Esophagus squamous epithelium (tissue), 5 donors: ENCODE results near the gene PTPRCAP. TPM values are rescaled to one million over a fixed set of nuclear protein-coding genes. Genes with fewer than 3 reads are reported as not detected.

Experiments
- DNase-seq: peaks from one replicate; lab custom pipeline; 2025; lab: John Stamatoyannopoulos, UW
- H3K27ac ChIP-seq, 4 donors: fragments of 200-600 bp; sonication (generic); one replicate each; pipeline ENCODE4 v1.5.1; 2016 to 2019; ENCODE audit warnings: mild to moderate bottlenecking in 1 of 4
- H3K27me3 ChIP-seq, 4 donors: fragments of 200-600 bp; sonication (generic); 1 replicate in 3 of 4; 2 replicates in 1 of 4; pipeline versions ENCODE4 v1.5.1 to v1.6.0; 2017 to 2021; ENCODE audit warnings: antibody characterized with exemption in 1 of 4
- H3K36me3 ChIP-seq, 3 donors: fragments of 200-600 bp; sonication (generic); one replicate each; pipeline ENCODE4 v1.5.1; 2016 to 2019
- H3K4me1 ChIP-seq, 3 donors: fragments of 200-600 bp; sonication (generic); one replicate each; pipeline ENCODE4 v1.5.1; 2017 to 2019
- H3K4me3 ChIP-seq, 4 donors: fragments of 200-600 bp; sonication (generic); 1 replicate in 3 of 4; 2 replicates in 1 of 4; pipeline ENCODE4 v1.5.1; 2016 to 2019; ENCODE audit warnings: mild to moderate bottlenecking in 2 of 4, moderate library complexity in 1 of 4
- H3K9me3 ChIP-seq, 3 donors: fragments of 200-600 bp; sonication (generic); one replicate each; pipeline ENCODE4 v1.5.1; 2016 to 2019
- POLR2A ChIP-seq, 4 donors: fragments of 450-650 bp; IDR thresholded peaks; one replicate each; pipeline ENCODE4 v1.6.1; 2017; ENCODE audit warnings: antibody characterized with exemption in 4 of 4, mild to moderate bottlenecking in 4 of 4, moderate library complexity in 3 of 4
- WGBS, 2 donors: methylation state at CpG; one replicate each; pipeline ENCODE4 v1.1.5; 2018; 5-methylcytosine and 5-hydroxymethylcytosine counted together
- intact Hi-C: fragments of 100-400 bp; cut with DNase I; formaldehyde crosslinking; loops from one replicate; pipeline ENCODE4 v1.15.0; 2022
- total RNA-seq, 4 donors: library from RNA; depleted of rRNA; stranded (reverse); fragments of >200 nt; gene quantifications; one replicate each; pipeline ENCODE4 v1.1.0, GENCODE V29; 2016
- TF ChIP-seq, protein P1 (sequence below), 6 experiments: fragments of 450-650 bp in 4 of 6; fragments of 200-600 bp in 2 of 6; sonication (generic) in 2 of 6; IDR thresholded peaks; one replicate each; pipeline ENCODE4 v1.5.1; 2016 to 2019; ENCODE audit warnings: antibody characterized with exemption in 6 of 6, mild to moderate bottlenecking in 4 of 6, moderate library complexity in 4 of 6
- donor health status: DM: yes; HTN: yes; CAD: no.

The PTPRCAP gene
- total RNA-seq, 4 donors from 2014 or later: 5.9 to 14.1 (median 6.8) TPM

DNA sequence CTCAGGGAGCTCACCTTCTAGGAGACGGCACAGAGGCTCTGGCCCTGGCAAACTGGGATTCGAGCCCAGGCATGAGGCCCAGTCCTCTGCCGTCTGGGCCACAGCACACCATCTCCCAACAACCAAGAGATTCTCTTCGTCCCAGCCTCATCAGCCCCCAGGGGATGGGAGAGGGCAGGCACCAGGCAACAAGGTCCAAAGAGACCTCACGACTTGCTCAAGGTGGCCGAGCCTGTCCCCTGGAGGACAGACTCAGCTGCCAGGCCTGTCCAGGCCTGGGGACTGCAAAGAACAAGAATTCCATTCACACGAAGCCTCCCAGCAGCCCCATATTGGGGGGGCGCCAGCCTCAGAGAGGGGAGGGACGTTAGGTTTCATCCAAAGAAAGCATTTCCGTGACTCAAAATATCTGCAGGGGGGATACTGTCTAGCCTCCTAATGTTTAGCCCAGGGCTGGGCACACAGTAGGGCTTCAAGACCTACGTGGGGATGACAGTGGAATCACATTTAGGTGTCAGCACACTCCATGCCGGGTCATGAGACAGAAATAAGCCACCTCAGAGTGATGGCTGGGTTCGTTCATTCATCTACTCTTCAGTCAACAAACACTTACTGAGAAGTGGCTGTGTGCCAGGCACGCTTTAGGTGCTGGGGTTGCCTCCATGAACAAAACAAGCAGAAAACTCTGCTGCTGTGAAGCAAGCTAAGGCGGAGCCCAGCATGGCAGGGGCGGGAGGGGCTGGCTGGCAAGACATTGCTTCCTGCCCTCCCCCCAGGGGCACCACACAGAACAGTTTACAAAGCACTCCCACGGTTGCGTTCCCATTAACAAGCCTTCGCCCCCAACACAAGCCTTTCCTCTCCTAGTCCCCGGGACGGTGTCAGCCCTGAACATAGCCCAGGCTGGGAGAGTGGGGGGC, 20.8 kb downstream of the PTPRCAP start:
- intact Hi-C loops: no loop called here
- Histone ChIP-seq H3K4me1 (peaks cover 42 to 73% (median 52%) of the 10 kb centered on the region in 3 donors), H3K36me3 (no peaks in the 10 kb centered on the region), H3K27ac (peak overlapping the region; percentile 31 to 78 (median 60)), H3K4me3 (no peak overlapping the region), H3K9me3 (no peaks in the 10 kb centered on the region), H3K27me3 (peaks cover 0 to 21% (median 0%) of the 10 kb centered on the region in 4 donors)
- DNase-seq: no peak
- 35 to 43% methylated on average over 4 to 5 of the region's 21 CpGs for WGBS, 2 donors
- TF ChIP-seq POLR2A (IDR thresholded peaks at IDR 0.05): no peak
- TF ChIP-seq, protein P1, sequence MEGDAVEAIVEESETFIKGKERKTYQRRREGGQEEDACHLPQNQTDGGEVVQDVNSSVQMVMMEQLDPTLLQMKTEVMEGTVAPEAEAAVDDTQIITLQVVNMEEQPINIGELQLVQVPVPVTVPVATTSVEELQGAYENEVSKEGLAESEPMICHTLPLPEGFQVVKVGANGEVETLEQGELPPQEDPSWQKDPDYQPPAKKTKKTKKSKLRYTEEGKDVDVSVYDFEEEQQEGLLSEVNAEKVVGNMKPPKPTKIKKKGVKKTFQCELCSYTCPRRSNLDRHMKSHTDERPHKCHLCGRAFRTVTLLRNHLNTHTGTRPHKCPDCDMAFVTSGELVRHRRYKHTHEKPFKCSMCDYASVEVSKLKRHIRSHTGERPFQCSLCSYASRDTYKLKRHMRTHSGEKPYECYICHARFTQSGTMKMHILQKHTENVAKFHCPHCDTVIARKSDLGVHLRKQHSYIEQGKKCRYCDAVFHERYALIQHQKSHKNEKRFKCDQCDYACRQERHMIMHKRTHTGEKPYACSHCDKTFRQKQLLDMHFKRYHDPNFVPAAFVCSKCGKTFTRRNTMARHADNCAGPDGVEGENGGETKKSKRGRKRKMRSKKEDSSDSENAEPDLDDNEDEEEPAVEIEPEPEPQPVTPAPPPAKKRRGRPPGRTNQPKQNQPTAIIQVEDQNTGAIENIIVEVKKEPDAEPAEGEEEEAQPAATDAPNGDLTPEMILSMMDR (IDR thresholded peaks at IDR 0.05): no peak

DNA sequence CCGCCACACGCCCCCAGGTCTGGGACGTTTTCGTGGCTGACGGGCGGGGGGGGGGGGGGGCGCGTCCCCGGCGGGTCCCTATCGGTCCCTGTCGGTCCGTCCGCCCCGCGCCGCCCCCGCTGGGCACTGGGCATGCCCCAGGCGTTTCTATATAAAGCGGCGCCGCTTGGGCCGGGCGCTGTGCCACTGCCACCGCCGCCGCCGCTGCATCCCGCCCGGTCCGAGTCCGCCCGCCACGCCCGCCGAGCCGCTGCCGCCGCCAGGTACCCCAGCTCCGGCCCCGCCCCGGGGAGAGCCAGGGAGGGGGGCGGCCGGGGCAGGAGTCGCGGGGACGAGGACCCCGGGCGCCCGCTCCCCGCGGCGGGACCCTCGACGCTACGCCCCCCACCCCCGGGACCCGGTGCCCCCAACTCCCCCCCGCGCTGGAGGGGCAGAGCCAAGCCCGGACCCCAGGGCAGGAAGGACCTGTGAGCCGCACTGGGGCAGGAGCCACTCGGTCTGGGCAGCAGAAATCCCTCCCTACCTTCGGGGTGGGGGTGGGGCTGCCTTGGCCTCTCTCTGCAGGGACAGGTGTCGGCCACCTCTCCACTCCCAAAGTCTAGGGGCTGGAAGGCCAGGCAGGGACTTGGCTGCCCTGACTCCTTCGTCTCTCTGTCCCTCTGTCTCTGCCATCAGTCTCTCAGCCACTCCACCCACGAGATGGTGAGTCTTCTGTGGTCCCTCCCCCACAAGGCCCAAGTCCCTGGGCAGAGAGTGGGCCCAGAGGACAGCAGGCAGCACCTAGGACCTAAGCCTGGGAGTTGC, 21.8 kb downstream of the PTPRCAP start, which contains the start of gene CARNS1:
CARNS1 (plus strand) TSS at position 178 of the 804 bp plus-strand sequence; CDS start at position 700, 522 bp downstream.
- peak within 1 kb of the TSS; percentile 16 to 62 (median 36) for H3K4me3 ChIP-seq
- H3K27me3 ChIP-seq: peaks cover 0 to 30% (median 0%) of the 10 kb centered on the region in 4 donors
- TF ChIP-seq, protein P1 (IDR thresholded peaks at IDR 0.05): no peak
- TF ChIP-seq POLR2A (IDR thresholded peaks at IDR 0.05): no peak
- no peak for DNase-seq
- peak within 1 kb of the TSS; percentile 0 to 78 (median 40) for H3K27ac ChIP-seq
- intact Hi-C loops: no loop called here
- WGBS, 2 donors: 0% methylated on average over 12 of the region's 67 CpGs; no CpG with 5 or more reads in 1 of the 2 donors
- no peaks in the 10 kb centered on the region for H3K9me3 ChIP-seq
- no peaks in the 10 kb centered on the region for H3K36me3 ChIP-seq
- peaks cover 40 to 67% (median 49%) of the 10 kb centered on the region in 3 donors for H3K4me1 ChIP-seq

DNA sequence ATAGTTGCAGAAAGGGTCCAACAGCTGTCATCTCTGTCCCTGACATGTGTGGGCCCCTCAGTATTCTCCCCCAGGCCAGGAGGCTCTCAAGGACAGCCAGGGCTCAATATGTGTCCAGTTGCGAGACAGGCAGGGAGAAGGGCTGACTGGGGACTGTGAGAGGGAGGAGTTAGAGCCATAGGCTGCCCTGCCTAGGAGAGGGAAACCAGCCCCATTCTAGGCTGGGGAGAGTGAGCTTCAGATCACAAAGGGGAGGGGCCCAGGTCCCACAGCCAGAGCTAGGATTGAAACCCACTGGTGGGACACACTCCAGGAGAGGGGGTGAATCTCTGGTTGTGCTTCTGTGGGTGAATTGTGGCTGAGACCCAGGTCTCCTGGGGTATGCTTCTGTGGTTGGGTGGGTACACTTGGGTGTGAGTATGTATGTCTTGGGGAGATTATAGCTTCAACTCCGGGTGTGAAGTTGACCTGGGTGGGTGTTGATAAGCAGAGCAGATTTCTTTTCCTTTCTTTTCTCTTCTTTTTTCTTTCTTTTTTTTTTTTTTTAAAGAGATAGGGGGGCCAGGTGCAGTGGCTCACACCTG, 24.1 kb downstream of the PTPRCAP start:
- intact Hi-C loops: no loop called here
- no peak overlapping the region for H3K4me3 ChIP-seq
- DNase-seq: no peak
- peaks cover 20 to 62% (median 29%) of the 10 kb centered on the region in 3 donors for H3K4me1 ChIP-seq
- no peak overlapping the region for H3K27ac ChIP-seq
- no peaks in the 10 kb centered on the region for H3K36me3 ChIP-seq
- peaks cover 0 to 54% (median 0%) of the 10 kb centered on the region in 4 donors for H3K27me3 ChIP-seq
- no peaks in the 10 kb centered on the region for H3K9me3 ChIP-seq
- 67 to 72% methylated on average over 1 to 2 of the region's 2 CpGs for WGBS, 2 donors
- TF ChIP-seq, protein P1 (IDR thresholded peaks at IDR 0.05): no peak
- TF ChIP-seq POLR2A (IDR thresholded peaks at IDR 0.05): no peak

DNA sequence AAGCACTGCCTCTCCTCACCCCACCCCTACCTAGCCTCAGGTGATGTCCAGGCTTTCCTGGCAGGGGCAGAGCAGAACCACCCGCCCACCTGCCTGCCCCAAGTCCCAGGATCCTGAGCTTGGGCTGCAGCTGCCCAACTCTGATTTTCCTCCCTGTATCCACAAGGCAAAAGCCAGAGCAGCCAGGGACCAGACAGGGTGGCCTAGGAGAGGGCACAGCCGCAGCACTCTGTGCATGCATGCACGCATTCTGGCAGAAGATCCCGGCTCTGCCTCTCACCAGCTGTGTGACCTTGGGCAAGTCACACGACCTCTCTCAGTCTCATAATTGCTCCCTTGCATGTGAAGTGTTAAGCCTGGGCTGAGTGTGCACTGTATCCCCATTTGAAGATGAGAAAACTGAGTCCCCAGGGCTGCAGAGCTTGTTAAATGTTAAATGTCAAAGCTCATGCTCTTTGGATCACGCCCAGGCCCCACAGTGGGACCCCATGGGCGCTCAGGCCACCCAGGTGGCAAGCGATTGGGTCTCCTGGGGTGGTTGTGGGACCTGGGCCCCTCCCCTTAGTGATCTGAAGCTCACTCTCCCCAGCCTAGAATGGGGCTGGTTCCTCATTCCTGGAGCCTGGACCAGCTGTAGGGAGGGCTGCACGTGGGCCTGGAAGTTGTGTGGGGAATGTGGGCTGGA, 24.8 kb downstream of the PTPRCAP start:
- H3K36me3 ChIP-seq: no peaks in the 10 kb centered on the region
- H3K27me3 ChIP-seq: peaks cover 0 to 61% (median 0%) of the 10 kb centered on the region in 4 donors
- 20 to 32% methylated on average over 2 to 4 of the region's 9 CpGs for WGBS, 2 donors
- intact Hi-C loops: no loop called here
- no peak overlapping the region for H3K4me3 ChIP-seq
- no peaks in the 10 kb centered on the region for H3K9me3 ChIP-seq
- no peak for DNase-seq
- no peak for TF ChIP-seq POLR2A (IDR thresholded peaks at IDR 0.05)
- TF ChIP-seq, protein P1 (IDR thresholded peaks at IDR 0.05): no peak
- H3K4me1 ChIP-seq: peaks cover 20 to 62% (median 26%) of the 10 kb centered on the region in 3 donors
- no peak overlapping the region for H3K27ac ChIP-seq
